ENCODE data around the gene CFAP206. TPM values are rescaled to one million over a fixed set of nuclear protein-coding genes. Genes with fewer than 3 reads are reported as not detected.
A peak's percentile ranks its signal among the peaks of the same experiment; 100 is the strongest.

CFAP206 gene
- total RNA-seq, 1 donor from 2014 or later: 1.4 TPM

DNA sequence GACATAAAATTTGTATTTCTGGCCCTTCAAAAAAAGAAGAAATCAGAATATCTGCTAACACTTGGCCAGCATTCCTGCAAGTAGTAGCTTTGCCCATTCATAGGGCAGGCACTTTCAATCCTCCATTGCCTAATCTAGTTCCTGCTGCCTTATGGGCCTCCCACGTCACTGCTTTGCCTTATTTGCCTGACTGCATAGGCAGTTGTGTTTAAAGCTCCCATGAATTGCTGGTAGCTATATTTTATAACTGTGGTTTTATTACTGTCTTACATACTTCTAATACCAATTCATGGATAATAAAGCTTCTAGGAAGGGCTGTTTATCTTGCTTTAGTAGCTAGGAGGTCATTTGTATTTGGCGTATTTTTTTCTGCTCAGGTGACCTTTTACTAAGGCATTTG lies 57.3 kb downstream of the CFAP206 start:
- TF ChIP-seq, protein P1, sequence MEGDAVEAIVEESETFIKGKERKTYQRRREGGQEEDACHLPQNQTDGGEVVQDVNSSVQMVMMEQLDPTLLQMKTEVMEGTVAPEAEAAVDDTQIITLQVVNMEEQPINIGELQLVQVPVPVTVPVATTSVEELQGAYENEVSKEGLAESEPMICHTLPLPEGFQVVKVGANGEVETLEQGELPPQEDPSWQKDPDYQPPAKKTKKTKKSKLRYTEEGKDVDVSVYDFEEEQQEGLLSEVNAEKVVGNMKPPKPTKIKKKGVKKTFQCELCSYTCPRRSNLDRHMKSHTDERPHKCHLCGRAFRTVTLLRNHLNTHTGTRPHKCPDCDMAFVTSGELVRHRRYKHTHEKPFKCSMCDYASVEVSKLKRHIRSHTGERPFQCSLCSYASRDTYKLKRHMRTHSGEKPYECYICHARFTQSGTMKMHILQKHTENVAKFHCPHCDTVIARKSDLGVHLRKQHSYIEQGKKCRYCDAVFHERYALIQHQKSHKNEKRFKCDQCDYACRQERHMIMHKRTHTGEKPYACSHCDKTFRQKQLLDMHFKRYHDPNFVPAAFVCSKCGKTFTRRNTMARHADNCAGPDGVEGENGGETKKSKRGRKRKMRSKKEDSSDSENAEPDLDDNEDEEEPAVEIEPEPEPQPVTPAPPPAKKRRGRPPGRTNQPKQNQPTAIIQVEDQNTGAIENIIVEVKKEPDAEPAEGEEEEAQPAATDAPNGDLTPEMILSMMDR (IDR thresholded peaks at IDR 0.05): no peak
- intact Hi-C loops (cut with DNase I): no loop called here
- H3K36me3 ChIP-seq: no peaks in the 10 kb centered on the region
- no peak for DNase-seq (ENCODE audit: low spot score in 2 of 2)
- H3K4me1 ChIP-seq: no peaks in the 10 kb centered on the region
- H3K27me3 ChIP-seq: no peaks in the 10 kb centered on the region
- no peak overlapping the region for H3K27ac ChIP-seq
- H3K9me3 ChIP-seq: no peaks in the 10 kb centered on the region
- H3K4me3 ChIP-seq: no peak overlapping the region

DNA sequence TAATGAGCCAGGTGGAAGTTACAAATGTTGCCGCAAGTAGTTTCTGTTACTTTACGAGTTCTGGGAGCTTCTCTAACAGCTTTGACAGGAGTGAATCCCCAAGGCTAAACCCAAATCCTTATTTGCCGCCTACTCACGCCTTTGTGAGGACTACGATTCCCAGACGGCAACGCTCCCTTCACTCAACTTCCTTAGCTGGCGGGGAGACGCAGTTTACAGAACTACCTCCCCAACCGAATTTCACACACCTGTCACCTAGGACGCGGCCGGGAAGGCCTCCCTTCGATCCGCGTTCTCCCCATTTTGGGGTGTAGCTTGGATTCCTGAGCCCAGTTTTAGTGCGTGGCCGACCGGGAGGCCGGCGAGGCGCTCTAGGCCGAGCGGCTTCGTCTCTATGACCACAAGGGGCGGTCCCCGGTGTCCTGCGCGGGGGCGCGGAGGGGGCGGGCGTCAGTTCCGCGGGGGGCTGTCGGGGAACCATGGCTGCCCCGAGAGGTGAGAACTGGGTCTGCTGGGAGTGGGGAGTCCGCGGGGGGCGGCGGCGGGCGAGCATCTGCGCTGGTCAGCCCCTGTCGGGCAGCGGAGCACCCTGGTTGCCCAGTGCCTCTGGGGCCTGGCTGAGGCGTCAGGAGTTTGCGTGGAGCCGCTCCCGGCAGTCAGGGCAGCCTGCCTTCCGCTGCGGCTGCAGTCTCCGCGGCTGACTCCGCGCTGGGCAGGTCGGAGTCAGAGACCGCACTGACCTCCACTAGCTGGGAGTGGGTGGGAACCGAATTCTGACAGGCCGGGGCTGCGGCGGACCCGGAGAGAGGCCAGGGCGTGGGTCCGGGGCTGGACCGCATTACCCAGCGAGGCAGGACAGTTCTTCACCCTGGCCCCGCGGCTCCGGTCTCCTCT lies 65.0 kb downstream of the CFAP206 start, which contains the start of gene SLC35A1:
Gene SLC35A1 (plus strand): TSS at position 450 of the 894 bp plus-strand sequence. CDS start 30 bp downstream, at position 480.
- Histone ChIP-seq H3K4me1 (peaks cover 0 to 3% of the 10 kb centered on the region in 2 donors), H3K36me3 (no peaks in the 10 kb centered on the region), H3K9me3 (no peaks in the 10 kb centered on the region), H3K4me3 (peak within 1 kb of the TSS; percentile 85 to 96), H3K27me3 (no peaks in the 10 kb centered on the region), H3K27ac (peak within 1 kb of the TSS; percentile 82 to 93)
- peak; percentile 30 to 92 for DNase-seq (ENCODE audit: low spot score in 2 of 2)
- TF ChIP-seq, protein P1 (IDR thresholded peaks at IDR 0.05): peak in 1 of 3 experiments; percentile 15
- intact Hi-C loops (cut with DNase I): loop anchor here (1.0 to 5.0 kb wide), 5 partner anchors 64 to 315 kb away; partner anchors contain the start of genes AKIRIN2, ORC3, SMIM8 and ZNF292

DNA sequence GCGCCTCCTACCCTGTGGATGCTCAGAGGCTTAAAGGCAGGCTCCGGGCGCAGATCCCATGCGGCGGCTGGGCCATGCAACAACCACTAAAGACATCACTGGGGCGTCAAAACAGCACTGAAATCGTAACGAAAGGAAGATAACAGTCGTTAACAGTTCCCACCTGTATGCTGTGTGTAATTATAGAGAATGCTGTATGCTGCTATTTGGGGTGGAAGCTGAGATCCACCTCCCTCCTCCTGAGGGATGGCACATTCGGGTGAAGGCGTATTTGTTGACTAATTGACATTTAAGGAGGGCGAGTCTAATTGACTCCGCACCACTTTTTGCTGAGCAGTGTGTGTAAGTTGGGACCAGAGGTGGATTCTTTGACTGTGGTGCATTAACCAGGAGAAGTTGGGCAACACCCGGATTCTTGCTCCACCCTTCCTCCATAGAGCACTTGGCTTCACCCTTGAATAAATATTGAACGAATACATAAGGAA lies 65.7 kb downstream of the CFAP206 start:
- intact Hi-C loops (cut with DNase I): loop anchor here (2.0 to 5.0 kb wide), 4 partner anchors 117 to 316 kb away; partner anchors contain the start of genes AKIRIN2, ORC3, SMIM8 and ZNF292
- TF ChIP-seq, protein P1 (IDR thresholded peaks at IDR 0.05): no peak

DNA sequence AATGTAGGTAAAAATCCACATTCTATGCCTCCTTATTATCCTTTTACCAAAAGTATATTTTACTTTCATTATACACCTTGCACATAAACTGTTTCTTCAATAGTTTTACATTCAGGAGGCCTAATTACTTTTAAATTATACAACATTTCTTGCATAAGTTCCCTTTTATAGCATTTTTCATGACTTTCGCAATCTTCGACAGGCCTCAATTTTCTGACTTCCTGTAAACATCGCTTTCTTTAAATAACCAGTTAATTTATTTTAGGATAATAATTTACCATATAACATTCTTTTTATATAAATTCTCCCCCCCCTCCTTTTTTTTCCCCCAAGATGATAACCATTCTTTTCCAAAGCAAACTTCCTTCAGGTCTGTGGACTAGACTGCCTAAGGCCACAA lies 74.2 kb downstream of the CFAP206 start:
- DNase-seq (ENCODE audit: low spot score in 2 of 2): no peak
- no peaks in the 10 kb centered on the region for H3K4me1 ChIP-seq
- TF ChIP-seq, protein P1 (IDR thresholded peaks at IDR 0.05): no peak
- no peaks in the 10 kb centered on the region for H3K9me3 ChIP-seq
- no peaks in the 10 kb centered on the region for H3K27me3 ChIP-seq
- intact Hi-C loops (cut with DNase I): no loop called here
- no peak overlapping the region for H3K27ac ChIP-seq
- no peak overlapping the region for H3K4me3 ChIP-seq
- peaks cover 0 to 5% of the 10 kb centered on the region in 2 donors for H3K36me3 ChIP-seq

More for the DNA sequence above, 65.7 kb downstream of the CFAP206 start:
- H3K4me1 ChIP-seq: peaks cover 0 to 3% of the 10 kb centered on the region in 2 donors
- H3K27me3 ChIP-seq: no peaks in the 10 kb centered on the region
- H3K36me3 ChIP-seq: no peaks in the 10 kb centered on the region
- no peak for DNase-seq (ENCODE audit: low spot score in 2 of 2)
- H3K9me3 ChIP-seq: no peaks in the 10 kb centered on the region
- H3K4me3 ChIP-seq: peak overlapping the region; percentile 85 to 96
- peak overlapping the region; percentile 82 to 93 for H3K27ac ChIP-seq

DNA sequence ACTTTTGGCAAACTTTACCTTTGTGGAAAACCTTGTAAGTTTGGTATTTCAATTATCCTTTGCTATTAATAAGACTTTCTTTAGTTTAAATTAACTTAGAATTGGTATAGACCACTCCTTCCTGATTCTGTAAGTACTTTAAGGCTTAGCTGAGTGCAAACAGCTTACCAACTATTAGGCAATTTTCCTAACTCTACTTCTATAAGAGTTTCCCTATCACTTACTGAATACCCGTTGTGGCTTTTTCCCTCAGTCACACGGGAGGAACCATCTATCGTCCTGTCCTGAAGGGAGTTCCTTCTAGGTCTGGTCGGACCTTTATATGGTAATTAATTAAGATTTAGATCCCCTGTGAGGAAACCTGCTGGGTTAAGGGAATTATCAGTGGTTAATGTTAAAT lies 74.6 kb downstream of the CFAP206 start:
- H3K4me1 ChIP-seq: no peaks in the 10 kb centered on the region
- no peak overlapping the region for H3K27ac ChIP-seq
- no peaks in the 10 kb centered on the region for H3K9me3 ChIP-seq
- H3K36me3 ChIP-seq: peaks cover 0 to 5% of the 10 kb centered on the region in 2 donors
- DNase-seq (ENCODE audit: low spot score in 2 of 2): no peak
- H3K4me3 ChIP-seq: no peak overlapping the region
- no peaks in the 10 kb centered on the region for H3K27me3 ChIP-seq
- intact Hi-C loops (cut with DNase I): no loop called here
- TF ChIP-seq, protein P1 (IDR thresholded peaks at IDR 0.05): no peak
